Measurements from ENCODE around the gene TPR.

The TPR gene

DNA sequence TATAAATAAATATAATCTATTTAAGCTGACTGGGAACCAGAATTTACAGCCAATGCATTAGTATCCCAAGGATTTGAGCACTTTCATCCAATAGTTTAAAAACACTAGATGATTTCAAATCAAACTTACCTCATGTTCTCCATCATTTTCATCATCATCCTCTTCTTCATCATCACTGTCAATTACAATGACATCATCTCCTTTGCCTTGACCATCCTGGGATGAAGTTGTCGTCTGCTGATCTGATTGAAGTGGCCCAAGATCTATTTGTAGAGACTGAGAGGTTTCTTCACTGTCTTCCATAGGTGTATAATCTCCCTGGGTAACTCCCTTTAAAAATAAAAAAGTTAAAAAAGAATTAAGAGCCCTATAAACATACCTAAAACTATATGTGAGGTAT is 47.7 kb downstream of the TPR start:
- no peak for DNase-seq (ENCODE audit: low spot score)

DNA sequence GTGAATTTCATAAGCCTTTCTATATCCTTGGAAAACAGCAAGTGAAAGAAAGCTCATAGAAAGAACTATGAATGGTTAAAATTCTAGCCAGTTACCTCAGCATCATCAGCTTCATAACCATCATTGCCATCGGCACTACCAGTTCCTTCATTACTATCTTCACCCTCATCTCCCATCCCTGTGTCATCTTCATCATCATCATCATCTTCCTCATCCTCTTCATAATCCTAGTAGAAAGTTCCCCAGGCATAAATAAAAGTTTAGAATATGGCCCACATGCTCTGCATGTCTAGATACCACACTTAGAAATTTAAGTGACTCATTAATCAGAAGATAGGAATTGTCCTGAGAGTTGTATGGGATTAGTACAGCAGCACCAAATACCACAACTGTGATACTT is 49.0 kb downstream of the TPR start:
- no peak for DNase-seq (ENCODE audit: low spot score)

DNA sequence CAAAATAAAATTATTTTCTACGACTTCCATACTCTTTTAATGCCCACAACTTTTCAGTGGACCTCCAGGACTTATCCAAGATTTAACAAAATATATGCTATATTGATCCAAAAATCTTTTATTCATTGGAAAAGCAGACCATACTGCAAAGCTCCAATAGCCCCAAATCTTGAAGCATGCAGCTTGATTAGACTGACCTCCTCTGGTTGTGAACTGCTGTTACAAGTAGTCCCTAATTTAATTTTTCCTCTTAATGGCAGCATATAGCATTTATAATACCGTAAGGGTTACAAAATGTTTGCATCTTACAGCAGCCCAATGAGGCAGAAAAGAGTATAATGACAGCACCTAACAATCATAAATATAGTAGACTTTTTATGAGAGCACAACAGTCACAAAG is 49.8 kb downstream of the TPR start:
- no peak for DNase-seq (ENCODE audit: low spot score)

DNA sequence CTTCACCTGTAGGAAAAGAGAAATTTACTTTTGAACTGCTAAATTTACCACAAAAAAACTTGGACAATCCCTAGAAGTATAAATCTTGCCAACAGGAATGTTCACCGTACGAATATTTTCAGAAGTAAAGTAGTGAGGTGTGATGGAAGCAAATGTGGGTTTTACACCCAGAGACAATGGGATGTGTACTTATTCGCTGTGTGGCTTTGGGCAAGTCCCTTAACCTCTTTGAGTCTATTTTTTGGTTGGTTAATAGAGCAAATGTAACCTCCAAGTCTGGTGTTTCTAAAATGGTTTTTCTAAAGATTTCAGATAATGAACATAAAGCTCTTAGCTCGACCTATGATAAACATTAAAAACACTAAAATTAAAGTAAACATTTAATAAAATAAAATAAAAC is 51.2 kb downstream of the TPR start:
- no peak for DNase-seq (ENCODE audit: low spot score)

DNA sequence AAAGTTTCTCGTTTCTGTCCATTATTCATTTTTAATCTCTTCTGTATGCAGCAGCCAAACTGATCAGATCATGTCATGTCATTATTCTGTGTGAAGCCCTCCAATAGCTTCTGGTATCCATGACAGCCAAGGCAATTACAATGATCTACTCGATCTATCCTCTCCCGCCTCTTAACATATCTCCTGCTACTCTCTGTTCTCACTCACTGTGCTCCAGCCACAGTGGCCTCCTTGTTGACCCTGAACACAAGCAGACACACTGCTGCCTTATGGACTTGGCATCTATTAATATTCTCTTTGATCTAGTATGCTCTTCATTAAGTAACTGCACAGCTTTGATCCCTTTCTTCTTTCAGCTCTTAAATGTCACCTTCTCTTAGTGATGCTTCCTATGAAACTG is 59.5 kb downstream of the TPR start:
- DNase-seq (ENCODE audit: low spot score) = no peak

DNA sequence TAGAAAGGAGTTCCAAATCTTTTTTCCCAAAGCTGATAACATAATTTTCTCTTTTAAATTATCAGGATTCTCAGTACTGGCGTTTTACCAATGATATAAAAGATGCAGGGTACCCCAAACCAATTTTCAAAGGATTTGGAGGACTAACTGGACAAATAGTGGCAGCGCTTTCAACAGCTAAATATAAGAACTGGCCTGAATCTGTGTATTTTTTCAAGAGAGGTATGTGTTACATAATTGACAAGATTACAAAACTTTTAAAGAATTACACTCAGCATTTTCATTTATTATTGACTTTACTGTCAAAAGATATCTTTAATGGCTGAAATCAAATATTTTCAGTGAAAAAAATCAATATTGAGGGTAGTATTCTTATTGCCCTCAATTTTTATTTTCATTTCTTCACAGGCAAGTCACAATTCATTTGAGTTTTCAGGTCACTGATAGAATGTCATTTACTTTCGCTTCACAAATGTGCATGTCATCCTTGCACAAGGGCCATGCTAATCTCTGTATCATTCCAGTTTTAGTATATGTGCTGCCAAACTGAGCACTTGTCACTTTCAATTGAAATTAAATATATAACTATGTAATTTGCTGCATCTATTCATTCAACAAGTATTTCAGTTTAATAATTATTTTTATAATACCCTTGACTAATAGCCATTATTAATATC is 63.5 kb downstream of the TPR start:
- no peak for DNase-seq (ENCODE audit: low spot score)

DNA sequence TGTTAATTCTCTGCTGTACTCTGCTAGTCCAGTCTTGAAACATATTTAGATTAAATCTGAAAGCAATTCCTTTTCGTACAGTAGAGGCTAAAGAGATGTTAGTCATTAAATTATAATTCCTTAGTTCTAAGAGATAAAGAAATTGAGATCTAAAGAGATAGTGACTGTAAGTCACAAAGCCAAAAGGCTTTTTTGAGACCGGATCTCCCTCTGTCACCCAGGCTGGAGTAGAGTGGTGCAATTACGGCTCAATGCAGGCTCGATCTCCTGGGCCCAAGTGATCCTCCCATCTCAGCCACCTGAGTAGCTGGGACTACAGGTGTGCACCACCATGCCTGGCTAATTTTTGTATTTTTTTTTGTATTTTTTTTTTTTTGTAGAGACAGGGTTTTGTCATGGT is 64.7 kb downstream of the TPR start:
- no peak for DNase-seq (ENCODE audit: low spot score)

DNA sequence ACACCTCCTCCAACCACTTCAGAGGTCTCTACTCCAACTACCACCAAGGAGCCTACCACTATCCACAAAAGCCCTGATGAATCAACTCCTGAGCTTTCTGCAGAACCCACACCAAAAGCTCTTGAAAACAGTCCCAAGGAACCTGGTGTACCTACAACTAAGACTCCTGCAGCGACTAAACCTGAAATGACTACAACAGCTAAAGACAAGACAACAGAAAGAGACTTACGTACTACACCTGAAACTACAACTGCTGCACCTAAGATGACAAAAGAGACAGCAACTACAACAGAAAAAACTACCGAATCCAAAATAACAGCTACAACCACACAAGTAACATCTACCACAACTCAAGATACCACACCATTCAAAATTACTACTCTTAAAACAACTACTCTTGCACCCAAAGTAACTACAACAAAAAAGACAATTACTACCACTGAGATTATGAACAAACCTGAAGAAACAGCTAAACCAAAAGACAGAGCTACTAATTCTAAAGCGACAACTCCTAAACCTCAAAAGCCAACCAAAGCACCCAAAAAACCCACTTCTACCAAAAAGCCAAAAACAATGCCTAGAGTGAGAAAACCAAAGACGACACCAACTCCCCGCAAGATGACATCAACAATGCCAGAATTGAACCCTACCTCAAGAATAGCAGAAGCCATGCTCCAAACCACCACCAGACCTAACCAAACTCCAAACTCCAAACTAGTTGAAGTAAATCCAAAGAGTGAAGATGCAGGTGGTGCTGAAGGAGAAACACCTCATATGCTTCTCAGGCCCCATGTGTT is 66.6 kb downstream of the TPR start:
- no peak for DNase-seq (ENCODE audit: low spot score)

DNA sequence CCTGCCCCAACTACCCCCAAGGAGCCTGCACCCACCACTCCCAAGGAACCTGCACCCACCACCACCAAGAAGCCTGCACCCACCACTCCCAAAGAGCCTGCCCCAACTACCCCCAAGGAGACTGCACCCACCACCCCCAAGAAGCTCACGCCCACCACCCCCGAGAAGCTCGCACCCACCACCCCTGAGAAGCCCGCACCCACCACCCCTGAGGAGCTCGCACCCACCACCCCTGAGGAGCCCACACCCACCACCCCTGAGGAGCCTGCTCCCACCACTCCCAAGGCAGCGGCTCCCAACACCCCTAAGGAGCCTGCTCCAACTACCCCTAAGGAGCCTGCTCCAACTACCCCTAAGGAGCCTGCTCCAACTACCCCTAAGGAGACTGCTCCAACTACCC is 67.6 kb downstream of the TPR start:
- no peak for DNase-seq (ENCODE audit: low spot score)

DNA sequence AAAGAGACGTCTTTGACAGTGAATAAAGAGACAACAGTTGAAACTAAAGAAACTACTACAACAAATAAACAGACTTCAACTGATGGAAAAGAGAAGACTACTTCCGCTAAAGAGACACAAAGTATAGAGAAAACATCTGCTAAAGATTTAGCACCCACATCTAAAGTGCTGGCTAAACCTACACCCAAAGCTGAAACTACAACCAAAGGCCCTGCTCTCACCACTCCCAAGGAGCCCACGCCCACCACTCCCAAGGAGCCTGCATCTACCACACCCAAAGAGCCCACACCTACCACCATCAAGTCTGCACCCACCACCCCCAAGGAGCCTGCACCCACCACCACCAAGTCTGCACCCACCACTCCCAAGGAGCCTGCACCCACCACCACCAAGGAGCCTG is 68.5 kb downstream of the TPR start:
- DNase-seq (ENCODE audit: low spot score) = no peak

DNA sequence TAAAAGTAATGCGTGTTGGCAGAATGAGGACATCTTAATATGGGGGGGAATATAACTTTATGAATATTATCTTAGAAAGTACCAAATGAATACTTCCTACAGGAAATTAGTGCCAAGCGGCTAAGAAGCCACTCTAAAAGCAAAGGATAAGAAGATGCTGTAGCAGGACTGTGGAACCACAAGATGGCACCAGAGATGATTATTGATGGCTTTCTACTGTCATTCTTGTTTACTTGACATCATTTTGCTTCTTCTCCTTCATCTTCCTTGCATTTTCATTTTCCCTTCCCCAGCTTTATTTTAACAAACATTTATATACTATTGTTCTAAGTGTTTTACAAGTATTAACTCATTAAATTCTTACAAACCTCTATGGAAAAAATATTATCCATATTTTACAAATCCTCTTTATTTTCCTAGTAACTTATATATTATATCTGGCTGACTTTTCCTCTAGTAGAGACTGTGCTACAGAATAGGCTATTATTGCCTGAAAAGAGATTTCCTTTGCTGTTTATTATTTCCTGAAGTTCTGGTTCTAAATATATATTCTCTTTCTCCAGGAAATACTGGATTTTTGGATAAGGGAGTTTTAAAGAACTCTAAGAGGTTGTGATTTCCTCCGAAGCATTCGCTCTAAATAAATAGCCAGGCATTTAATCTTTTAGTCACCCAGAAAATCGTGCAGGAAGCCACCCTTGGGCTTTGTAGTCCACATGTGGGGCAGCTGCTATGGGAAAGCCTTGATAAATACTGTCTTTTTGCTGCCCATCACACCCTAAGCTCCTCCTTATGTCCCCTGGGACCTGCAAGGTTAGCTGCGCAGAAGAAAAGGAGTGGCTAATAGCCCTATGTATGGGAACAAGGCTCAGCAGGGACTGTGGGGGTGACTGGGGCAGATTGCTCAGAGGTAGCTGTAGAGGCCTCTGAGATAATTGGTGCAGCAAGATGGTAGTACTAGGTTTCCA is 69.8 kb downstream of the TPR start:
- peak; percentile 56 for DNase-seq (ENCODE audit: low spot score)

DNA sequence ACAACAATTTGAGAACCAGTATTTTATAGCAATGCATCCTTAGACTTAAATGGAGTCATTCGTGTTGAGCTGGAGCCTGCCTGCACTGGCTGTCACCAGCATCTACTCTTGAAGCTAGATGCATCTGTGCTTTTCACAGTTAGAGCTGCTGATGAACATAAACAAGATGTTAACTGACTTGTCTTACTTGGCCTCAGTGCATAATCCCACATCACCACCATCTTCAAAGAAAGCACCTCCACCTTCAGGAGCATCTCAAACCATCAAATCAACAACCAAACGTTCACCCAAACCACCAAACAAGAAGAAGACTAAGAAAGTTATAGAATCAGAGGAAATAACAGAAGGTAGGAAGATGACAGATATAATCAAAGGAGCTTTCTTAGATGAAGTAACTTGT is 71.1 kb downstream of the TPR start:
- no peak for DNase-seq (ENCODE audit: low spot score)

DNA sequence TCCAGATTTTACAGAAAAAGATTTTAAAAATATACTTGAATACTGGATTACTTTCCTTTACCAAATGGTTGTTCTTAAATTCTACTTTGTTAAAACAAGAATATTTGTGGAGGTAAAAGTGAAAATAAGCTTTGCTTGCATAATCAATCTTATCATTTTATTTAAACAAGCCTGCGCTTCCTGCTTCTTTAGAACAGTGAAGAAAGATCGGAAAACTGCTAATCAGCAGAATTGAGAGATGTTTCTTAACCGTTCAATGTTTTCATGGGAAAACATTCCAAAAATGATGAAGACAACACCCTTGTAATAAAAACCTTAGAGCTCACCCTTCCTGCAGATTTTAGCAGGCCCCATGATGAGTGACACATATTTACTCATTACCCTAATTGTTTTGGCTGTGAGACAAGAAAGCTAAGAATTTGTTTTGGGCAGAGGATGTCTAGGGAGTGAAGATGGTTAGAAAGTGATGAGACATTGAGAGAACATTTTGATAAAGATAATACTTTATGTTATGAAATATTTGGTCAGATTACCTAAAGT is 72.6 kb downstream of the TPR start:
- peak; percentile 29 for DNase-seq (ENCODE audit: low spot score)

DNA sequence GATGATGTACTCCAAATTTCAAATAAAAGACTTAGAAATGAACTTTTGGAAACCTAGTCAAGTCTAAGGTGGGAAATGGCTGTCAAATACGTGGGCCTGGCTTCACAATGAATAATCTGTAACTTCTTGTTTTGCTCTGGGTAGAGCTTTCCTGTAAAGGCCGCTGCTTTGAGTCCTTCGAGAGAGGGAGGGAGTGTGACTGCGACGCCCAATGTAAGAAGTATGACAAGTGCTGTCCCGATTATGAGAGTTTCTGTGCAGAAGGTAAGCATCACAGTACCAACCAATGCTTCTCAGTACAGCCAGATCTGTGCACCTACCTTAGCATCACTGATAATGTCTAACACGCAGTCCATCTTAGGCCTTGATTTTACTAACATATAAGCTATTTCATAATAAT is 73.6 kb downstream of the TPR start:
- no peak for DNase-seq (ENCODE audit: low spot score)

DNA sequence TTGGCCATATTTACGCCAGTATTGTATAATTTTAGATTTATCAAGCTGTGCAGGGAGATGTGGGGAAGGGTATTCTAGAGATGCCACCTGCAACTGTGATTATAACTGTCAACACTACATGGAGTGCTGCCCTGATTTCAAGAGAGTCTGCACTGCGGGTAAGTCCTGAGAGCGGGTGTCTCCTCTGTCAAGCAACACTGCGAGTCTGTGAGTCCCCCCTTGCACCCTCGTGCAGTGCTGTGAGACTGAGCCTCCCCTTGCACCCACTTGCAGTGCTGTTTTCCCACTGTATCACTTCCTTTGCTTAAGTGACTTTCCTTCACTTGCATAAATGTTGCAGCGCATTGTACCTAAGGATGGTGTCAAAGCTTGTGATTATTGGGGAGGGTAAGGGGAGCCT is 75.0 kb downstream of the TPR start:
- DNase-seq (ENCODE audit: low spot score) = no peak

DNA sequence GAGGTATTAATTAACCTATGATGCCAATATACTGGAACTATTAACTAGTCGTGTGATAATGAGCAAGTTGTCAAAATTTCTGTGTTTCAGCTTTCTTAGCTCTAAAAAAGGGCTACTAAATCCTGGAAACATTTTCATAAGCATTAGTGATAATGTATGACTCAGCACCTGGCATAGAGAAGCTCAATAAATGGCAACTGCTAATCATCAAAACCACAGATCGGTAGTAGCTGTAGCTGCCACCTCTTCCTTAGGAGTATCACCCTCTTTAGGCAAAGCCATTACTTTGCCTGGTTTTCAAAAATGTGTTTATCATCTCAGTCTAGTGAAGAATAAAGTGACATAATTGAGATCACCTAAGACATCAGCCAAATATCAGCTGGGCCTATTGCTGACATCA is 75.5 kb downstream of the TPR start:
- DNase-seq (ENCODE audit: low spot score) = no peak

DNA sequence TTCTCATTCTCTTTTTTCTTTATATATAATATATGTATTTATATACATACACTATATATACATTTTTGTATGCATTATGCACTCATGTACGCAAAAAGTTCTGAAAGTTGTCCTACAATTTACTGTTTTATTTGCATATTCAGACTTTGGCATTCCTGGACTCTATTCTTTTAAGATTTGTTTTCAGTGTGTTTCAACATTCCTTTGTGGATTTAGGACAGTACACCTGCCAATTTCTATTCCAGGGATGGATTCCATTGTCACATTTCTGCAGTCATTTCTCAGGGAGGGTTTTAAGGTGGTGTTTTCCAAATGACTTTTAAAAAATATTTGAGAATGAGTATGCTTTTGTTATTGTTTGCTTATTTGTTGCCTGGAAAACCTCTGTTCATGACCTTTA is 76.2 kb downstream of the TPR start:
- DNase-seq (ENCODE audit: low spot score) = no peak

DNA sequence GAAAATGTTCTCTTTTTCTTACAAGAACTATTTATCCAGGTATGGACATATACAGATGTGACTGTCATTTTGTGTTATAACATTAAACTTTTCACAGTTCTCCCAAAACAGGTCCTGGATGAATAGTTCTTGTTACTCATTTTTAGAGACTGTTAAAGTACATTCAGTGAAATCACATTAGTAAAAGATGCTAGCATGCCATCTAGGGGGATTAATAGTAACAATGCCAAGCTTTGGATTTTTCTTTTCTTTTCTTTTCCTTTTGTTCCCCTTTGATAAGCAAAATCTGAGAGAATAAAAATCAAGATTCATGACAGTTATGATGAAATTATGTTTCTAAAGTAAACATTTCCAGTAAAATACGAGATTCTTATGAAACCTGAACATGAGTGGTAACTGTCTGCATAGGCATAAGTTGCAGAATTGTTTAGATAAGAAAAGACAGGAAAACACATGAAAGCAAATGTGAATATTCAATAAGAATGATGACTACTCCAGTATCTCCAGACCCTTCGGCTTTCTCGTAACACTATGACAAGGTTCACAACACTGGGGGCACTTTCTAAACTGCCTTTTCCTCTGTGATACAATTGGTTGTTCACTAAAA is 77.5 kb downstream of the TPR start:
- no peak for DNase-seq (ENCODE audit: low spot score)

DNA sequence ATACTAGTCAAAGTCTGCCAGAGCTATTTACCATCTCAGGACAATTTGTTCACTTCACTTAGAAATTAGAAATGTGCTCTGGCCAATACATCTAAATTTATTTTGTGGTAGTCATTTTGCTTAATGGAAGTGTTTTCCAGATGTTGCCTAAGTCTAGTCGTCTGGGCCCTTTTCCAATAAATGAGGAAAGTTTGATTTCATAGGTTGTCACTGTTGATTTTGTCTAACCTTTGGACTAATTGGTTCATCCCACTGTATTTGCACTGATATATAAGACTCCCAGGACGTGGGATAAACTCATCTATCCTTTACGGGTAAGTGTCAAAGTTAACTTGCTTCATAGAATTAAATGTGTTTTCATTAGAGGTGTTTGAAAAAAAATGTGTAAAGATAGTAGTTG is 79.1 kb downstream of the TPR start, which contains the start of gene PRG4:
TSS of gene PRG4 (plus strand) at position 300 of the 400 bp plus-strand sequence.
- DNase-seq (ENCODE audit: low spot score) = no peak

DNA sequence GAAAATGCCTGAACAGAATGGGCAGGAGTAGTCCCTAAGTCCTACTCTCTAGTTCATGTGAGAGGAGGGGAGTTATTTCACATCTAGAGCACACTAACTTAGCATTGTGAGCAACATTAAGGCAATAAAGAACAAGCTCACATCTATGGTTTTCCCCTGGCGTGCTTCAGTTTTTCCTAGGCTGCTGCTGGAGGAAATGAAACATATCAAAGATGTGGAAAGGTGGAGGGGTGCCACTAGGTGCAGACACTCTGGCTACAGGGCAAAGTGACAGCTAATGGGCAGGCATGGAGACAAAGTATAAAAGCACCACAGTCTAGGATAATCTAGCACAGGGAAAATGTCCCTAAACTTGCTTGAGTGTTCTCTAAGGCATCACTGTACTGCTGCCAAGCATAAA is 82.2 kb downstream of the TPR start:
- no peak for DNase-seq (ENCODE audit: low spot score)

DNA sequence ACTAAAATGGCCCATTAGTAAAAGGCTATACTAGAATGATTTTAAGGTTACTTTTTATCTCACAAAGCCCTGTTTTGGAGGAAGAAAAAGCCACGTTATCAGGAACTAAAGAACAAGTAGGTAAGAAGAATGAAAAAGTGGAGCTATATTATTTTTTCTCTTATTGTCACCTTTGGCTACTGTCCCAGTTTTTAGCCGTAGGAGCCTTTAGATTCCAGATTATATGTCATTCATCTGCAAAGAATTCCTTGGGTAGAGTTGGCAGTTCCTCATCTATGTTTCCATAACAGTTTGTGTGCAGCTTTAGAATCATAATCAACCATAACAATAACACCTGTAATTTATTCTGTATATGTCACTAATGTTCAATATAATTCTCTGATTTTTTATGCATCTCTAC is 83.8 kb downstream of the TPR start:
- no peak for DNase-seq (ENCODE audit: low spot score)

DNA sequence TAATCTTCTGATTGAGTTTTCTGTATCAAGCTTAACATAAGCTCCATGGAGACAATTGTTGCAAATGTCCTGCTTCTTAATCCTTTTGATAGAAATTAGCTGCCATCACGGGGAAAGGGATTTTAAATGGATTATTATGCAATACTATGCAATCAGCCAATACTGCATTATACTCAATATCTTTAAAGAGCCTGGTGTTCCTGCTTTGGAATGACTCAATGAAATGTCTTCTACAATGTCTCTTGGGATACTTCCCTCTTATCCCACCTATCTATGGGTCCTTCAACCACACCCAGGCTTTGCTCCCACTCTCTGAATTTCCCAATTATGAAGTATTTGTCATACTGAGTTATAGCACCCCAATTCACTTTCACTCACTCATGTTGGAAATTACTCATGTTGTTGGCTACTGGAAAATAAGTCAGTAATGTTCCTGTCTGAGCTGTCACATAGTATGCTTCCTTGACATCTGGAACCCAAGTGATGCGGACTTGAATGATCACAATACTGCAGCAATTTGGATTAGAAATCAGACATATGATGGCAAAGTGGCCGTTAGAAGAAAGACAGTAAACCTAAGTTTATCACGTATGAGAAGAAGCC is 85.0 kb downstream of the TPR start:
- DNase-seq (ENCODE audit: low spot score) = no peak

Data from AG20443 (cell line).